OCI-LY7 (cell line): Measurements from ENCODE around the gene KLHL6.

Experiments used
- EZH2phosphoT487 ChIP-seq: fragments of 200-600 bp; sonication (generic); IDR thresholded peaks from 2 replicates; pipeline ENCODE4 v1.6.1; 2018; ENCODE audit warnings: low read depth, borderline replicate concordance, mild to moderate bottlenecking, mixed run types, antibody characterized with exemption, low read length, moderate library complexity, mixed read lengths
- TF ChIP-seq, protein P1 (sequence below): fragments of 200-600 bp; sonication (generic); conservative IDR thresholded peaks from 2 replicates; pipeline ENCODE4 v1.5.1; 2014; ENCODE audit warnings: mild to moderate bottlenecking, antibody characterized with exemption, low read length, moderate library complexity, mixed read lengths

DNA sequence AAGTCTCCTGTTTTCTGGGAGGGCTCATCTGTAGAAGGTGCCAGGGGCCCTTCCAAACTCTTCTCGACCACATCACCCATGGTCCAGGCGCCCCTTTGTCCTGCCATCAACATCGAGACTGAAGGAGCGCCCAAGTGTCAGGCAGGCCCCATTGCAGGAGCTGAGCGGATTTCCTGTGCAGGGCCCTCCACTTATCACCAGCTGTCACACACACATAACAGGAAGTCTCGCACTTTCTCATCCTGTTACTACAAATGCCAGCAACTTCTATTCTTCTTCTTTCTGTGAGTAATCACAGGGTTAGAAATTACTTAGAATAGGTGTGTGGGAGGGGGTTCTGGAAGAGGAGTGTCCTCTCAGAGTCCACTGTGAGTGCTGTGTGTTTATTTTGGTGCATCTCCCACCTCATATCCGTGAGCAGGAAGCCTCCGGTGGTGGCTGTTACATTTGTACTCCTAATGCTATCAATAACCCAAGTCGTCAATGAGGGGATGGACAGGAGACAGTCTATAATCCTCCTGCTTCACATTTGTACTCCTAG is at the start of gene KLHL6:
- TF ChIP-seq, protein P1, sequence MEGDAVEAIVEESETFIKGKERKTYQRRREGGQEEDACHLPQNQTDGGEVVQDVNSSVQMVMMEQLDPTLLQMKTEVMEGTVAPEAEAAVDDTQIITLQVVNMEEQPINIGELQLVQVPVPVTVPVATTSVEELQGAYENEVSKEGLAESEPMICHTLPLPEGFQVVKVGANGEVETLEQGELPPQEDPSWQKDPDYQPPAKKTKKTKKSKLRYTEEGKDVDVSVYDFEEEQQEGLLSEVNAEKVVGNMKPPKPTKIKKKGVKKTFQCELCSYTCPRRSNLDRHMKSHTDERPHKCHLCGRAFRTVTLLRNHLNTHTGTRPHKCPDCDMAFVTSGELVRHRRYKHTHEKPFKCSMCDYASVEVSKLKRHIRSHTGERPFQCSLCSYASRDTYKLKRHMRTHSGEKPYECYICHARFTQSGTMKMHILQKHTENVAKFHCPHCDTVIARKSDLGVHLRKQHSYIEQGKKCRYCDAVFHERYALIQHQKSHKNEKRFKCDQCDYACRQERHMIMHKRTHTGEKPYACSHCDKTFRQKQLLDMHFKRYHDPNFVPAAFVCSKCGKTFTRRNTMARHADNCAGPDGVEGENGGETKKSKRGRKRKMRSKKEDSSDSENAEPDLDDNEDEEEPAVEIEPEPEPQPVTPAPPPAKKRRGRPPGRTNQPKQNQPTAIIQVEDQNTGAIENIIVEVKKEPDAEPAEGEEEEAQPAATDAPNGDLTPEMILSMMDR = no peak
- no peak for TF ChIP-seq EZH2phosphoT487
